ENCODE data around the gene QRICH2. TPM values are rescaled to one million over a fixed set of nuclear protein-coding genes. Genes with fewer than 3 reads are reported as not detected.

Gene QRICH2
- total and polyA plus RNA-seq, 10 of the 15 experiments (the other 5 are each of a cell fraction or from before 2014, with no cell fraction given): 0.04 to 0.72 (median 0.25) TPM

DNA sequence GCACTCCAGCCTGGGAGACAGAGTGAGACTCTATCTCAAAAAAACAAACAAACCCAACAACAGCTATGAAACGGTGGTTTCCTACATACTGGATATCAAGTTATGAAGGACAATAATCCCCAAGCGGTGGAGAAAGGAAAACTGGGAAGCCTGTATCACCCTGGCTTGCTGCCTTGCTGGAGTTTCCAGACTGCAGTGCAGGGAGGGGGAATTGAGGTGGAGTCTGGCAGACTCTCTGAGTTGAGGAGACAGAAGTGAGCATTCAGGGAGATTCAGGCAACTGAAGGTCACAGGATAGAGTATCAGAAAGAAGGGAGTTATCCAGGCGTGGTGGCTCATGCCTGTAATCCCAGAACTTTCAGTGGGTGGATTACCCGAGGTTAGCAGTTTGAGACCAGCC is 11.9 kb downstream of the QRICH2 start:
- Histone ChIP-seq H3K9ac (ENCODE audit: control insufficient read depth, insufficient read depth, low read length) (no peak overlapping the region), H3K27ac (ENCODE audit: control insufficient read depth, insufficient read depth) (no peak overlapping the region), H4K20me1 (ENCODE audit: control insufficient read depth, insufficient read depth) (no peaks in the 10 kb centered on the region), H3K36me3 (ENCODE audit: control insufficient read depth in 2 of 2, insufficient read depth in 2 of 2, low read length in 1 of 2) (no peaks in the 10 kb centered on the region), H3K9me3 (replicated peaks; ENCODE audit: control insufficient read depth, insufficient read depth, low read length) (no peaks in the 10 kb centered on the region), H3K4me2 (ENCODE audit: control insufficient read depth, insufficient read depth) (no peak overlapping the region), H3K4me3 (no peak overlapping the region), H3K4me1 (ENCODE audit: control insufficient read depth, insufficient read depth, low read length) (no peaks in the 10 kb centered on the region), H2AFZ (ENCODE audit: control insufficient read depth, low read depth, low read length) (no peak overlapping the region), H3K79me2 (ENCODE audit: control insufficient read depth, insufficient read depth, low read length) (no peaks in the 10 kb centered on the region), H3K27me3 (replicated peaks in 1 of 2; ENCODE audit: control insufficient read depth in 2 of 2, insufficient read depth in 2 of 2, low read length in 1 of 2) (no peaks in the 10 kb centered on the region)
- ChIA-PET RAD21 (ENCODE audit: unreplicated experiment) (interaction anchor here (0.7 to 1.0 kb wide), 3 partner anchors 102 to 282 kb away, joined by 3 to 4 read pairs (median 4); no protein-coding TSS in a partner anchor), SMC1A (ENCODE audit: uncharacterized antibody, unreplicated experiment) (interaction anchor here (1.4 to 1.6 kb wide), 3 partner anchors 172 to 282 kb away, joined by 3 to 4 read pairs (median 3); no protein-coding TSS in a partner anchor), POLR2A (no interaction called here), CTCF (interaction anchor here (0.7 to 8.0 kb wide), 6 partner anchors 16 to 286 kb away, joined by 3 to 47 read pairs (median 4); no protein-coding TSS in a partner anchor)
- in situ Hi-C loops (cut with MboI): no loop called here
- BruUV-seq (replicated peaks): no TSS peak
- FAIRE-seq: no peak
- 32% methylated on average over 4 of the region's 4 CpGs for WGBS (ENCODE audit: insufficient coverage, insufficient replicate concordance, low lambda C conversion rate, missing lambda C conversion rate)
- no peak for ATAC-seq
- intact Hi-C loops (cut with micrococcal nuclease; ENCODE audit: unreplicated experiment): no loop called here
- no peak for DNase-seq (ENCODE audit: low read depth, low spot score)
- TF ChIP-seq JUNB (IDR thresholded peaks at IDR 0.05) (no peak), PAX8 (IDR thresholded peaks at IDR 0.05) (no peak), ATF3 (IDR thresholded peaks at IDR 0.05; ENCODE audit: borderline replicate concordance, extremely low read depth, low read depth, low read length) (no peak), SIN3A (IDR thresholded peaks at IDR 0.05; ENCODE audit: low read depth, low read length) (no peak), MLLT1 (IDR thresholded peaks at IDR 0.05) (no peak), NFXL1 (IDR thresholded peaks at IDR 0.05; ENCODE audit: borderline replicate concordance) (no peak), RAD21 (IDR thresholded peaks at IDR 0.05; ENCODE audit: insufficient read depth, low read depth, low read length) (no peak), WRNIP1 (IDR thresholded peaks at IDR 0.05; ENCODE audit: borderline replicate concordance, low read depth, low read length) (no peak), CREM (IDR thresholded peaks at IDR 0.05; ENCODE audit: low read depth) (no peak), ZBTB4 (CRISPR knock-in tag; IDR thresholded peaks at IDR 0.05) (no peak), NFYA (IDR thresholded peaks at IDR 0.05; ENCODE audit: borderline replicate concordance, low read depth, low read length) (no peak), BCL3 (IDR thresholded peaks at IDR 0.05; ENCODE audit: borderline replicate concordance, insufficient read depth, low read depth, low read length, poor library complexity, severe bottlenecking) (no peak), STAT3 (IDR thresholded peaks at IDR 0.05; ENCODE audit: low read depth, low read length) (no peak), MYB (IDR thresholded peaks at IDR 0.05; ENCODE audit: borderline replicate concordance, low read depth, low read length) (no peak), SRF (IDR thresholded peaks at IDR 0.05; ENCODE audit: low read depth in 2 of 2, low read length in 2 of 2) (no peak), JUND (IDR thresholded peaks at IDR 0.05; ENCODE audit: low read depth, low read length) (no peak)
- TF ChIP-seq, protein P1, sequence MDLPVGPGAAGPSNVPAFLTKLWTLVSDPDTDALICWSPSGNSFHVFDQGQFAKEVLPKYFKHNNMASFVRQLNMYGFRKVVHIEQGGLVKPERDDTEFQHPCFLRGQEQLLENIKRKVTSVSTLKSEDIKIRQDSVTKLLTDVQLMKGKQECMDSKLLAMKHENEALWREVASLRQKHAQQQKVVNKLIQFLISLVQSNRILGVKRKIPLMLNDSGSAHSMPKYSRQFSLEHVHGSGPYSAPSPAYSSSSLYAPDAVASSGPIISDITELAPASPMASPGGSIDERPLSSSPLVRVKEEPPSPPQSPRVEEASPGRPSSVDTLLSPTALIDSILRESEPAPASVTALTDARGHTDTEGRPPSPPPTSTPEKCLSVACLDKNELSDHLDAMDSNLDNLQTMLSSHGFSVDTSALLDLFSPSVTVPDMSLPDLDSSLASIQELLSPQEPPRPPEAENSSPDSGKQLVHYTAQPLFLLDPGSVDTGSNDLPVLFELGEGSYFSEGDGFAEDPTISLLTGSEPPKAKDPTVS (IDR thresholded peaks at IDR 0.05; ENCODE audit: low read depth, low read length): no peak
